Measurements from ENCODE around the gene ZBTB7C.

Gene ZBTB7C

GRCh38 chr18:48181857-48182256, 227.3 kb downstream of the ZBTB7C start:
- no peak for DNase-seq

- no peak for DNase-seq
Measured at GRCh38 chr18:48181087-48181823, 227.9 kb downstream of the ZBTB7C start.

- no peak for DNase-seq
Measured at GRCh38 chr18:48179666-48180065, 229.5 kb downstream of the ZBTB7C start.

- no peak for DNase-seq
Measured at GRCh38 chr18:48179001-48179400, 230.2 kb downstream of the ZBTB7C start.

GRCh38 chr18:48176909-48177308, 232.3 kb downstream of the ZBTB7C start:
- no peak for DNase-seq

GRCh38 chr18:48173557-48173956, 235.6 kb downstream of the ZBTB7C start:
- no peak for DNase-seq

GRCh38 chr18:48172226-48173006, 236.8 kb downstream of the ZBTB7C start:
- DNase-seq = no peak

- no peak for DNase-seq
Measured at GRCh38 chr18:48171490-48172188, 237.5 kb downstream of the ZBTB7C start.

GRCh38 chr18:48170651-48171050, 238.5 kb downstream of the ZBTB7C start:
- no peak for DNase-seq

- no peak for DNase-seq
Measured at GRCh38 chr18:48168861-48169260, 240.3 kb downstream of the ZBTB7C start.

GRCh38 chr18:48167897-48168253, 241.3 kb downstream of the ZBTB7C start:
- DNase-seq = no peak

GRCh38 chr18:48166336-48166875, 242.8 kb downstream of the ZBTB7C start:
- DNase-seq = no peak

- DNase-seq = no peak
Measured at GRCh38 chr18:48165111-48165866, 243.9 kb downstream of the ZBTB7C start.

- no peak for DNase-seq
Measured at GRCh38 chr18:48164701-48165100, 244.5 kb downstream of the ZBTB7C start.

- no peak for DNase-seq
Measured at GRCh38 chr18:48164116-48164515, 245.1 kb downstream of the ZBTB7C start.

GRCh38 chr18:48163738-48164115, 245.5 kb downstream of the ZBTB7C start:
- DNase-seq = no peak

- peak; percentile 91 for DNase-seq
Measured at GRCh38 chr18:48162956-48163737, 246.0 kb downstream of the ZBTB7C start.

GRCh38 chr18:48161911-48162698, 247.1 kb downstream of the ZBTB7C start:
- DNase-seq = no peak

GRCh38 chr18:48161191-48161910, 247.8 kb downstream of the ZBTB7C start:
- DNase-seq = no peak

GRCh38 chr18:48160622-48161021, 248.6 kb downstream of the ZBTB7C start:
- DNase-seq = no peak

Measured in NCI-H524 treated with DMSO at 0.1 percent for 48 hours (cell line).